Kidney epithelial cell (primary cell): ENCODE results near the gene KAT6B. TPM values are rescaled to one million over a fixed set of nuclear protein-coding genes. Genes with fewer than 3 reads are reported as not detected.
"Not testable (repeated sequence)": the region's sequence is repeated elsewhere in the genome, so short reads cannot be mapped to it uniquely, and the experiment has no call there.

Experiments used
- DNase-seq: peaks from one replicate; pipeline ENCODE4 v3.0.0-alpha.2; 2010; ENCODE audit warnings: low read depth
- H3K27me3 ChIP-seq: 2 replicates; pipeline ENCODE4 v1.6.0; 2011; ENCODE audit warnings: low read length; ENCODE audit not compliant: control insufficient read depth, insufficient read depth
- H3K36me3 ChIP-seq: 2 replicates; pipeline ENCODE4 v1.5.1; 2011; ENCODE audit warnings: low read length; ENCODE audit not compliant: control insufficient read depth, insufficient read depth
- H3K4me3 ChIP-seq: 2 replicates; pipeline ENCODE4 v1.5.1; 2011; ENCODE audit warnings: low read depth, mild to moderate bottlenecking, control low read depth, low read length
- total RNA-seq: library from RNA; depleted of rRNA; stranded (reverse); fragments of >200 nt; gene quantifications from 2 replicates; pipeline ENCODE4 v1.2.3, GENCODE V29; 2015
- TF ChIP-seq, protein P1 (sequence below): IDR thresholded peaks from 2 replicates; pipeline ENCODE4 v1.5.1; 2011; ENCODE audit warnings: mild to moderate bottlenecking, moderate library complexity, low read length, control low read depth, inconsistent platforms; ENCODE audit not compliant: insufficient read depth, poor library complexity, severe bottlenecking

KAT6B gene
- 8.0 and 11.4 TPM in 2 replicates for total RNA-seq

GRCh38 chr10:74826142-74827044 lies at the start of gene KAT6B:
KAT6B (plus strand) TSS chr10:74826600; CDS start chr10:74842858, 16,258 bp downstream.
- H3K27me3 ChIP-seq, result no peaks in the 10 kb centered on the region
- peak within 1 kb of the TSS; percentile 81 for H3K4me3 ChIP-seq
- peak; percentile 99 for DNase-seq
- TF ChIP-seq, protein P1, sequence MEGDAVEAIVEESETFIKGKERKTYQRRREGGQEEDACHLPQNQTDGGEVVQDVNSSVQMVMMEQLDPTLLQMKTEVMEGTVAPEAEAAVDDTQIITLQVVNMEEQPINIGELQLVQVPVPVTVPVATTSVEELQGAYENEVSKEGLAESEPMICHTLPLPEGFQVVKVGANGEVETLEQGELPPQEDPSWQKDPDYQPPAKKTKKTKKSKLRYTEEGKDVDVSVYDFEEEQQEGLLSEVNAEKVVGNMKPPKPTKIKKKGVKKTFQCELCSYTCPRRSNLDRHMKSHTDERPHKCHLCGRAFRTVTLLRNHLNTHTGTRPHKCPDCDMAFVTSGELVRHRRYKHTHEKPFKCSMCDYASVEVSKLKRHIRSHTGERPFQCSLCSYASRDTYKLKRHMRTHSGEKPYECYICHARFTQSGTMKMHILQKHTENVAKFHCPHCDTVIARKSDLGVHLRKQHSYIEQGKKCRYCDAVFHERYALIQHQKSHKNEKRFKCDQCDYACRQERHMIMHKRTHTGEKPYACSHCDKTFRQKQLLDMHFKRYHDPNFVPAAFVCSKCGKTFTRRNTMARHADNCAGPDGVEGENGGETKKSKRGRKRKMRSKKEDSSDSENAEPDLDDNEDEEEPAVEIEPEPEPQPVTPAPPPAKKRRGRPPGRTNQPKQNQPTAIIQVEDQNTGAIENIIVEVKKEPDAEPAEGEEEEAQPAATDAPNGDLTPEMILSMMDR, result no peak
- no peaks in the 10 kb centered on the region for H3K36me3 ChIP-seq

DNA sequence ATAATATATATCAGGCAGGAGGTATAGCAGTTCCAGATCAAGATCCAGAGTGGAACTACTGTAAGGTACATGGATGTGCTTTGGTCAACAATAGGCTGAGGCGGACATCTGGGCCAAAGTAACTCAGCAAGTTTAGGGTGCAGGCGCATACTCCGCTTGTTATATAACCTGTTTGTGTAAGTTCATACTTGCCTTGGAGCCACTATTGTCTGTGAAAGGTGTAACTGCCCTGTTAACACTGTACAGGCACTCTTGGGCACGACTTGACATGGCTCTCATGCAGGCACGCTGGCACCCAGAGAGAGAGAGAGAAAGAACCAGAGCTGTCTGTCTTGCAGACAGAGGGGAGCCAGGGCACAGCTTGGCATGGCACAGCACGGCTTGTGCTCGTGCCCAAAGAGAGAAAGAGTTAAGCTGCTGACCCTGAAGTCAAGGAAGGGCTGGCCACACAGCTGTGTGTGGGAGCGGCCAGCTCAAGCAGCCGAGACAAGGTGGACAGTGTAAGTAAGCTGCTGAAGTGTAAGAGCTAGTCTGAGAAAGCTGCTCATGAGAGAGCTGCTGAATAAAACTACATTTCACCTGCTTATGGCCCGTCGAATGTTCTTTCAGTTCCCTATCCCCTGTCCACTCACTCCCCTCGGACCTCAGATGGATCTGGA lies 47.8 kb upstream of the KAT6B start:
- TF ChIP-seq, protein P1, result no peak
- H3K4me3 ChIP-seq, result no peak overlapping the region
- no peaks in the 10 kb centered on the region for H3K36me3 ChIP-seq
- DNase-seq, result no peak
- peaks cover 2% of the 10 kb centered on the region for H3K27me3 ChIP-seq

GRCh38 chr10:74781870-74782269 lies 44.5 kb upstream of the KAT6B start:
- H3K36me3 ChIP-seq, H3K4me3 ChIP-seq, DNase-seq, H3K27me3 ChIP-seq: not testable (repeated sequence)

DNA sequence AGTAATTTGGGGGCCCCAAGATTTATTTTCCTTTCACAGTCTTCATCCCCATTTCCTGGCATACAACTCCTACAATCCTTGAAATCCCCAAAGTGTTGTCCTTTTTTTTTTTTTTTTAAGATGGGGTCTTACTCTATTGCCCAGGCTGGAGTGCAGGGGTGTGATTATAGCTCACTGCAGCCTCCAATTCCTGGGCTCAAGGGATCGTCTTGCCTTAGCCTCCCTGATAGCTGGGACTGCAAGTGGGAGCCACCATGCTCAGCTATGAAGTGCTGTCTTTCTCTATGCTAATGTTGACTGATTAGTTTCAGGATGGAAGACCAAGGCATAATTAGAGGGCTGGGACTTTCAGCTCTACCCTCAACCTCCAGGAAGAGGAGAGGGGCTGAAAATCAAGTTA lies 41.9 kb upstream of the KAT6B start:
- TF ChIP-seq, protein P1, result no peak
- no peak for DNase-seq
- H3K27me3 ChIP-seq, result no peaks in the 10 kb centered on the region
- H3K36me3 ChIP-seq, result no peaks in the 10 kb centered on the region
- no peak overlapping the region for H3K4me3 ChIP-seq

GRCh38 chr10:74786126-74786525 lies 40.3 kb upstream of the KAT6B start:
- no peaks in the 10 kb centered on the region for H3K36me3 ChIP-seq
- no peaks in the 10 kb centered on the region for H3K27me3 ChIP-seq
- no peak overlapping the region for H3K4me3 ChIP-seq
- DNase-seq, result no peak
- TF ChIP-seq, protein P1, result no peak

DNA sequence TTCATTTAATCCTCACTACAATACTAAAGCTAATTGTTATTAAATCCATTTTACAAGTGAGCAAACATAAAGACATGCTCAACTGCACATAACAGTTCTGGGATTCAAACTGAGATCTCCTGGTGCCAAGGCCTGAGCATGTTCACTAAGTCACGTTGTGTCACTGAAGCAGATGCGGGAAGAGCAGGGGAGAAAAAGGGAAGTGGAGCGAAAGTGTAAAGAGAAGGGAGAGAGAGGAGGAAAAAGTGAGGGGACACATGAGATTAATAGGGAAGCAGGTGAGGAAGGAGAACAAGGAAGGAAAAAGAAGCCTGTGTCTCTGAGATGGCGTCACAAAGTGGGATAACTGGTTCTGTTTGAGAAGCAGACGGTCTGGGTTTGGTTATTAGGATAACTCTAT lies 38.9 kb upstream of the KAT6B start:
- Histone ChIP-seq H3K4me3 (no peak overlapping the region), H3K27me3 (no peaks in the 10 kb centered on the region), H3K36me3 (no peaks in the 10 kb centered on the region)
- TF ChIP-seq, protein P1, result no peak
- DNase-seq, result no peak

DNA sequence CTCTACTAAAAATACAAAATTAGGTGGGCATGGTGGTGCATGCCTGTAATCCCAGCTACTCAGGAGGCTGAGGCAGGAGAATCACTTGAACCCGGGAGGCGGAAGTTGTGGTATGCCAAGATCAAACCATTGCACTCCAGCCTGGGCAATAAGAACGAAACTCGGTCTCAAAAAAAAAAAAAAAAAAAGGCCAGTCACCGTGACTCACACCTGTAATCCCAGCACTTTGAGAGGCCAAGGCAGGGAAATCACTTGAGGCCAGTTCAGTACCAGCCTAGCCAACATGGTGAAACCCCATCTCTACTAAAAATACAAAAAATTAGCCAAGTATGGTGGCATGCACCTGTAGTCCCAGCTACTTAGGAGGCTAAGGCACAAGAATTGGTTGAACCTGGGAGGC lies 34.4 kb upstream of the KAT6B start:
- DNase-seq, H3K27me3 ChIP-seq, H3K36me3 ChIP-seq, H3K4me3 ChIP-seq: not testable (repeated sequence)
